Activated gamma-delta T cell (primary cell): ENCODE measurements around the gene RNF7.
"Not testable (repeated sequence)": the region's sequence is repeated elsewhere in the genome, so short reads cannot be mapped to it uniquely, and the experiment has no call there.

Source experiments
- DNase-seq: peaks from one replicate; lab custom pipeline; 2025; lab: John Stamatoyannopoulos, UW
- total RNA-seq, 2 donors: gene quantifications; one replicate each; lab custom pipeline; 2026; lab: John Stamatoyannopoulos, UW

Gene RNF7
- total RNA-seq = 44.3 to 48.5 reads per million in 2 donors

- DNase-seq = peak; percentile 98
Measured at GRCh38 chr3:141738022-141738890, at the start of gene RNF7. Gene RNF7 (plus strand): TSS chr3:141738298. CDS start chr3:141738342, 44 bp downstream.

DNA sequence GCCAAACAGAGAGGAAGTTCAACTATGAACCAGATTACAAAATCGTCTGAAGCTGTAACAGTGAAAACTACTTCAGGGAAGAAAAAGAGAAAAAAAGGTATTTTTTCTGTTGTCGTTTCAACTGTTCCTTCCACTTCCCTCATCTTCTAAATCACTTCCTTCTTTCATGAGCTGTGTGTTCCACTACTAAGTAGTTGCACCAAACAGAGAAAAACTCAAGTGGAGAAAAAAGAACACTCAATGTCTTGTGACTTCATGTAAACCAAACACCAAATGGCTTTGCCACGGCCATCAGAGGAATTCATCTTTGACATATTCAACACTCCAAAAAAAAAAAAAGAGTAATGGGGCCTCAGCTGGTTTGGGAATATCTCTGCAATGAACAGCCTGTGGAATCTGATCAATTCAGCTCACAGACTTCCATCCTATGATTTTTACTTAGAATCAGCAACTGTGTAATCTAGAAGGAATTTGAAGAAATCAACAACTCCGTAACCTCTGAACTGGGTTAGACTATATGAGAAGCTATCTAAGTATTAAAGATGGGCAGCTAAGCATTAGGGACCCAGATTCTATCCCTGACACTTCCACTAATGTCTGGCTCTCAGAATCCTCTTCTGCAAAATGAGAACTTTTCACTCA lies 47.5 kb upstream of the RNF7 start:
- DNase-seq = no peak

DNA sequence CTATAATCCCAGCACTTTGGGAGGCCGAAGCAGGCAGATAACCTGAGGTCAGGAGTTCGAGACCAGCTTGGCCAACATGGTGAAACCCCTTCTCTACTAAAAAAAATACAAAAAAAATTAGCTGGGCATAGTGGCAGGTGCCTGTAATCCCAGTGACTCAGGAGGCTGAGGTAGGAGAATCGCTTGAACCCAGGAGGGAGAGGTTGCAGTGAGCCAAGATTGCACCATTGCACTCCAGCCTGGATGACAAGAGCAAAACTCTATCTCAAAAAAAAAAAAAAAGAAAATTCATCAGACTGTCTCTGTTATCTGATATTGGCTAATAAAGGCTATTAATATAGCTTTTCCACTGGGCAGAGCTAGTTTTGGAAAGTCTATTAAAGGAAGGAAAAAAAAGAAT lies 46.6 kb upstream of the RNF7 start:
- not testable (repeated sequence) for DNase-seq

- not testable (repeated sequence) for DNase-seq
Measured at GRCh38 chr3:141692973-141693372, 45.1 kb upstream of the RNF7 start.

DNA sequence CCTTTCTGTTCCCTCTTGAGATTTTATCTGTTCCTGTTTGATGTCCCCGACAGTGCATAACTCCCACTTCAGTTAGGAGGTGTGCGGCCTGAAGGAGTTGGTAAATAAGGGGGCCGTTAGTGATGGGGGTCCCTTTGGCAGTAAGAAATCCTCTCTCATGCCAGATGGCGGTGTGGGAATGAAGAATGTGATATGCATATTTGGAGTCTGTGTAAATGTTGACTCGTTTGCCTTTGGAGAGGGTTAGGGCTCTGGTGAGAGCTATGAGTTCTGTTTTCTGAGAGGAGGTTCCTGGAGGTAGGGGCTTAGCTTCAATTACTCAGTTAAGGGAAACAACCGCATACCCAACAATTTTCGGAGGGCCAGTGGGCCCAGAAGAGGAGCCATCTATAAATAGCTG lies 38.8 kb upstream of the RNF7 start:
- no peak for DNase-seq

DNA sequence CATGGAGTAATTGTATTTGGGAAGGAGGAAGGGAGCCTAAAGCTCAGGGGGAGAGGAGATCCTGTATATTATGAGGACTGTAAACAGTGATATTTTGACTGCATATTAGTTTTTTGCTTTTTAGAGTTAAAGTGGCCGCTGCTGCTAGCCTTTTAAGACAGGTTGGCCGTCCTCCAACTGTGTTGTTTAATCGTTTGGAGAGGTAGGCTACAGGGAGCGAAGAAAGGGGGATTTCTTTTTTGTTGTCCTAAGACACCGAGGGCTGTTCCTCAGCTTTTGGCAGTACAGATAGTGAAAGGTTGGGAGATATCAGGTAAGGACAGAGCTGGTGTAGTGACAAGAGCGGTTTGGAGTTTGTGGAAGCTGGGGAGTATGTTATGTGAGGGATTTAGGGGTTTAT lies 38.2 kb upstream of the RNF7 start:
- no peak for DNase-seq

DNA sequence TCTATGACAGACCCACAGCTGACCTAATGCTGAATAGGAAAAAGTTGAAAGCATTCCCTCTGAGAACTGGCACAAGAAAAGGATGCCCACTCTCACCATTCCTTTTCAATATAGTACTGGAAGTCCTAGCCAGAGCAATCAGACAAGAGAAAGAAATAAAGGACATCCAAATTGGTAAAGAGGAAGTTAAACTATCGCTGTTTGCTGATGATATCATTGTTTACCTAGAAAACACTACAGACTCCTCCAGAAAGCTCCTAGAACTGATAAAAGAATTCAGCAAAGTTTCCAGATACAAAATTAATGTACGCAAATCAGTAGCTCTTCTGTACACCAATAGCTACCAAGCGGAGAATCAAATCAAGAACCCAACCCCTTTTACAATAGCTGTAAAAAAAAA lies 34.7 kb upstream of the RNF7 start:
- not testable (repeated sequence) for DNase-seq

DNA sequence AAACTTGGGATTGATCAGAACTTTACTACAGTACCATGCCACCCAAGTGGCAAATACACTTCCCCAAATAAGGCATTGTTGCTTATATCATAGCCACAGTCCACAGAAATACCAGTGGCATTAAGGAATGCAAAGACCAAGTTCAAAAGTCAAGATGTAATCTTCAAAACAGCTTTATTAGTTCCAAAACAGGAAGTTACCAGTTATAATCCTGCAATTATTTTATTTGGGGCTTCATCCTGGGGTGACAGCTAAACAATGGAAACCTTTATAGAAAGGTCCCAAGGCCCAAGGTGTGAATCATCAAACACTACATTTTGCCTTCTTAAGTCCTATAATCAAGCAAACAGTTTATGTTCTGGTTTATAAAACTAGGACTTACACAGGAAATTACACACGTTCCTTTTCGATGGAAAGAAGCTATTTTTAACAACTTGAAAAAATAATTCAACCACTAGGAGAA lies 30.3 kb upstream of the RNF7 start:
- DNase-seq = no peak

- DNase-seq = no peak
Measured at GRCh38 chr3:141708367-141708766, 29.7 kb upstream of the RNF7 start.

GRCh38 chr3:141709126-141709770 lies 28.9 kb upstream of the RNF7 start:
- DNase-seq = no peak

GRCh38 chr3:141710121-141710520 lies 28.0 kb upstream of the RNF7 start:
- no peak for DNase-seq

- no peak for DNase-seq
Measured at GRCh38 chr3:141710888-141711616, 27.0 kb upstream of the RNF7 start.

DNA sequence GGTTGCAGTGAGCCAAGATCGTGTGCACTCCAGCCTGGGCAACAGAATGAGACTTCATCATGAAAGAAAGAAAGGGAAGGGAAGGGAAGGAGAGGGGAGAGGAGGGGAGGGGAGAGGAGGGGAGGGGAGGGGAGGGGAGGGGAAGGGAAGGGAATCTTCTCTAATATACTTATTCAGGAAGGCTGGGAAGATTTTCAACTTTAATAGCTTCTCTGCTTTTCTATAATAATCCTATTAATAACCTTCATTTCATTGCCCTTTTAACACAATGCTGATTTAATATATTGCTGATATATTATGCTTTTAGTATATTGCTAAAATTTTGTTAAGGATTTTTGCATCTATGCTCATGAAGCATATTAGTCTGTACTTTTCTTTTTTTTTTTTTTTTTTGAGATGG lies 23.4 kb upstream of the RNF7 start:
- no peak for DNase-seq

GRCh38 chr3:141722081-141722480 lies 16.0 kb upstream of the RNF7 start:
- no peak for DNase-seq

GRCh38 chr3:141722648-141723047 lies 15.4 kb upstream of the RNF7 start:
- DNase-seq = no peak

DNA sequence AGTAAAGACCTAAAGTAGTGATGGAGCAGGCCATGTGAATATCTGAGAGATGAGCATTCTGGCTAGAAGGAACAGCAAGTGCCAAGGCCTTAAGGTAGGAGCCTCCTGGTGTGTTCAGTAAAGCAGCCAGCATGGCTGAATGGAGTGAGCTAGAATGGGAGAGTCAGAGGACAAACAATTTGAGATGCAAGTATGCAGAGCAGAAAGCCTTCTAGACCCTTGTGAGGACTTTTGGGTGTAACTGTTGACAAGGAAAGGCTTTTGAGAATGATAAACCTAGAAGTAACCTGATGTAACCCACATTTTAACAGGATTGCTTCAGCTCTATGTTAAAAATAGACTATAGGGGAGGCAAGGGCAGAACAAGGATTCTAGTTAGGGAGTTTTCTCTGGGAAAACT lies 14.8 kb upstream of the RNF7 start:
- no peak for DNase-seq

- DNase-seq = no peak
Measured at GRCh38 chr3:141724186-141724585, 13.9 kb upstream of the RNF7 start.

DNA sequence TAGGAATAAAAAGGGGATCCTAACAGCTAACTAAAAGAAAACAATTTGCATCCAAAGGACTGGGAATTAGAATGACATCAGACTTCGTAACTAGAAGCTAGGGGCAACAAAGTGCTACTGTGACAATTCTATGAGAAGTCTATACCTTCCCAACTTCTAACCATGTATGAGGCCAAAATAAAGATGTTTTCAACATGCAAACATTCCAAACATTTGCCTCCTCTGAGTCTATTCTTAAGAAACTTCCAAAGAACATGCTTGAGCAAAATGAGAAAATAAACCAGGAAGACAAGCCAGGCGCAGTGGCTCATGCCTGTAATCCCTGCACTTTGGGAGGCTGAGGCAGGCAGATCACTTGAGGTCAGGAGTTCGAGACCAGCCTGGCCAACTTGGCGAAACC lies 13.1 kb upstream of the RNF7 start:
- no peak for DNase-seq

DNA sequence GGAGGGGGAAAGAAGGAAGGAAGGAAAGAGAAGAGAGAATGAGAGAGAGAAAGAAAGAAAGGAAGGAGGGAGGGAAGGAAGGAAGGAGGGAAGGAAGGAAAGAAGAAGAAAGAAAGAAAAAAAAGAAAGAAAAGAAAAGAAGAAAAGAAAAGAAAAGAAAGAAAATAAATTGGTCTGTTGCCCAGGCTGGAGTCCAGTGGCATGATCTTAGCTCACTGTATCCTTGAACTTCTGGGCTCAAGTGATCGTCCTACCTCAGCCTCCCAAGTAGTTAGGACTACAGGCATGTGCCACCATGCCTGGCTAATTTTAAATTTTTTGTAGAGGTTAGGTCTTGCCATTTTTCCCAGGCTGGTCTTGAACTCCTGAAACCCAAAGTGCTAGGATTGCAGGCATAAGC lies 11.6 kb upstream of the RNF7 start:
- DNase-seq = no peak

DNA sequence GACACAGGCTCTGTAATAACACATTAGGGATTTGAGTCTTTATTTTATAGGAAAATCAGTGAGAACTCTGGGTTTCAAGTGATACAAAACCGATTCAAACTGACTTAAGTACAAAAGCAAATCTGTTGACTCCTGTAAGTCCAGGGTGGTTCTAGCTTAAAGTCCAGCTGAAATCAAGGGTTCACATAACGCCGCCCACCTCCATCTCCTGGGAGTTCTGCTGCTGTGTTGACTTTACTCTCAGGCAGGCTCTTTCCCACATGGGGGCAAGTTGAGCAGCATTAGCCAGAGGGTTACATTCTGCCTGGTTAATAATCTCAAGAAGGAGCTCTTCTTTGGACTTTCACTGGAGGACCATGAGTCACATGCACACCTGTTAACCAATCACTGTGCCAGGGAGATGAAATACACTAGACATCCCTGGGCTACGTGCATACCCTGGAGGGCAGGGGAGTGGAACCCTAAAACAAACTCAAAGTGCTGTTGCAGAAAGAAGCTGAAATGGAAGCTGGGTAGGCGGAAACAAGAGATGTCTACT lies 9.7 kb upstream of the RNF7 start:
- no peak for DNase-seq

- DNase-seq = no peak
Measured at GRCh38 chr3:141729240-141729639, 8.9 kb upstream of the RNF7 start.

DNA sequence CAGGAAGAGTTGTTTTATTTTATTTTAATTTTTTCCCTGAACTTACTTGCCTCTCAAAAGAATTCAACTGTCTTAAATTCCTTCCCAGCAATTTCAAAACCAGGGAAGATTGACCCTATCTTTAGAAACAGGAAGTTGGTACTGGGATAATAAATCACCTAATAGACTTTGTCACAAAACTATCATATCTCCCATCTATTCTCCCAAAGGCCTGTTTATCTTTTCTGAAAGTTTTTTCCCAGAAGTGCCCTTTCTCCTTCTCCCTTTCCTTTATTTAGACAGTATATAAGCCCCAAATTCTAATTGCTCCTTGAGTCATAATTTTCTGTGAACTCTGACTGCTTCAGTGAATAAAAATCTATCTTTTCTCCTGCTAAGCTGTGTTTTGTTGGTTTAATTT lies 2.9 kb upstream of the RNF7 start:
- DNase-seq = no peak
